ENCODE measurements around the gene PPP1R3C. TPM values are rescaled to one million over a fixed set of nuclear protein-coding genes. Genes with fewer than 3 reads are reported as not detected.

Gene PPP1R3C
- total and polyA plus RNA-seq, 7 donors = 38.5 to 359 (median 111) TPM

DNA sequence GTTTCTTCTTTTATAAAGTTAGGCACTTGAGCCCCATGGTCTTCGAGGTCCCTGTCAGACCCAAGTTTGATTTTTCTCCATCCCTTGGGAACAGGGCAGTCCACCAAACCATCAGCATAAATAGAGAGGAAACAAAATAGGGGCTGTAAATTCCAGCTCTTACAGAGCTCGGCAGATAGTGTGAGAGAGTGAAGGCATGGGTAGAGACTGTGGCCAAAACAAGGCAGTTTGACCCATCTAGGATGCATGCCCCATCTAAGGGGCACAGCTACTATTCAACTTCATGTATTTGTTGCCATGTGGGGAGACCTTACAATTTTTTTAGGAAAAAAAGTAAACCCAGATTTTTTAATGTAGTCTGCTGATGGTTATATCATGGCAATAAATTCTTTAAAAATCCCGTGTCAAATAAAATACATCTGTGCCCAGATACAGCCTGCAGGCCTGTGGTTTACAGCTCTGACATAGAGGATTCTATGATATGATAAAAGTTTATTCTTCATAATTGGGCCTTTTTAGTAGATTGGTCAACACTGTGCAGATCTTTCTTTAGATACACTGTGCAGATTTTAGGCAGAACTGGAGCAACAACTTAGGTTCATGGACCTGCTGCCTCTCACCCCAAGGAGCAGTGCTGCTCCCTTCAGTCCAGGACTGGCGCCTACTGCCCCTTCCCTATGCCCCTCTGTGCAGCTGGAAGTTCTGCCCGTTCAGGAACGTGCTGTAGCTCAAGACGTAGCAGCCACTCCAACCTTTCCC lies 5.3 kb downstream of the PPP1R3C start:
- H3K27ac ChIP-seq = peak overlapping the region; percentile 92
- peak overlapping the region; percentile 70 for H3K4me3 ChIP-seq
- DNase-seq (no peak), ATAC-seq (peak in 1 of 4 donors; percentile 8)
- TF ChIP-seq CTCF (IDR thresholded peaks at IDR 0.05) = no peak
- 22 to 43% (median 28%) methylated on average over 7 of the region's 7 CpGs for WGBS, 3 donors
- H3K9me3 ChIP-seq = no peaks in the 10 kb centered on the region
- H3K27me3 ChIP-seq (ENCODE audit: insufficient read depth in 3 of 3, low read length in 2 of 3) = no peaks in the 10 kb centered on the region
- peaks cover 12% of the 10 kb centered on the region for H3K4me1 ChIP-seq
- H3K36me3 ChIP-seq (ENCODE audit: insufficient read depth in 1 of 2, low read depth in 1 of 2) = peaks cover 0 to 54% of the 10 kb centered on the region in 2 donors
- intact Hi-C loops (cut with DNase I) = no loop called here

- H3K27me3 ChIP-seq (ENCODE audit: insufficient read depth in 3 of 3, low read length in 2 of 3) = no peaks in the 10 kb centered on the region
- DNase-seq = no peak
- peak overlapping the region; percentile 92 for H3K27ac ChIP-seq
- ATAC-seq = peak; percentile 2 to 26 (median 10)
- WGBS, 3 donors = 34 to 64% (median 36%) methylated on average over 2 of the region's 2 CpGs
- TF ChIP-seq CTCF (IDR thresholded peaks at IDR 0.05) = no peak
- H3K36me3 ChIP-seq (ENCODE audit: insufficient read depth in 1 of 2, low read depth in 1 of 2) = peaks cover 0 to 54% of the 10 kb centered on the region in 2 donors
- no peak overlapping the region for H3K4me3 ChIP-seq
- H3K4me1 ChIP-seq = peaks cover 17% of the 10 kb centered on the region
- no peaks in the 10 kb centered on the region for H3K9me3 ChIP-seq
- intact Hi-C loops (cut with DNase I) = no loop called here
These were observed 5.9 kb downstream of the PPP1R3C start for GRCh38 chr10:91626936-91627335.

DNA sequence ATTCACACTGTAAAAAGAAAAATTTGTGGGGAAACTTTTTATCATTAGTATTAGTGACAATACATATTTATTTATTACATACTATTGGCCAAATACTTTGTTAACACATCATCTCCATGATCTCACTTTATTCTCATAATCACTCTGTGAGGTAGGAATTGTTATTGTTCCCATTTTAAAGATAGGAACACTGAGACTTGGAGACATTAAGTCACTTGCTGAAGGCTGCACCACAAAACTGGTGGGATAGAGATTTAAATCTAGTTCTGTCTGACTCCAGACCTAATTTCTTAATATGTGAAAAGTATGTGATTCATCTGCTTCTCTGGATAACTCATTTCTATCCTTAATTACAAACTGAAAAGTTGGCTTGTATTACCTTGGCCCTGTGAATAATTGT lies 8.2 kb downstream of the PPP1R3C start:
- no peak for TF ChIP-seq CTCF (IDR thresholded peaks at IDR 0.05)
- intact Hi-C loops (cut with DNase I) = no loop called here
- H3K36me3 ChIP-seq (ENCODE audit: insufficient read depth in 1 of 2, low read depth in 1 of 2) = peaks cover 0 to 47% of the 10 kb centered on the region in 2 donors
- peaks cover 21% of the 10 kb centered on the region for H3K4me1 ChIP-seq
- H3K4me3 ChIP-seq = no peak overlapping the region
- H3K27ac ChIP-seq = peak overlapping the region; percentile 76
- H3K27me3 ChIP-seq (ENCODE audit: insufficient read depth in 3 of 3, low read length in 2 of 3) = no peaks in the 10 kb centered on the region
- no peak for ATAC-seq
- no peak for DNase-seq
- H3K9me3 ChIP-seq = no peaks in the 10 kb centered on the region

DNA sequence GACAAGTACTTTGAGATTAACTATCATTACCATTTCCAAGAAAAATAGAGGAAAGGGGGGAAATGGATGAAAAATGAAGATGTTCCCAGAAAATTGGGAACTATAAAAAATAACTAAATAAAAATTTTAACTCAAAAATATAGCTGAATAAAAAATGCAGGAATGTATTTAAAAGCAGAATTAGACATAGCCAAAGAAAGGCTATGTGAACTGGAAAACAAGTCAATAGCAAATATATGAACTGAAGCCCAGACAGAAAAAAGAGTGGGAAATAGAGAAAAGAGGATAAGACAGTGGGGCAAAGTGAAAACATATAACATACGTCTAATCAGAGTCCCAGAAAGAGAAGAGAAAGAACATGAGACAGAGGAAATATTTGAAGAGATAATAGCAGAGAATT lies 10.3 kb downstream of the PPP1R3C start:
- Histone ChIP-seq H3K36me3 (ENCODE audit: insufficient read depth in 1 of 2, low read depth in 1 of 2) (peaks cover 0 to 29% of the 10 kb centered on the region in 2 donors), H3K9me3 (no peaks in the 10 kb centered on the region), H3K27me3 (ENCODE audit: insufficient read depth in 3 of 3, low read length in 2 of 3) (no peaks in the 10 kb centered on the region), H3K4me1 (peaks cover 18% of the 10 kb centered on the region), H3K27ac (peak overlapping the region; percentile 76), H3K4me3 (no peak overlapping the region)
- DNase-seq = no peak
- TF ChIP-seq CTCF (IDR thresholded peaks at IDR 0.05) = no peak
- intact Hi-C loops (cut with DNase I) = no loop called here
- ATAC-seq = no peak
- 73 to 89% (median 83%) methylated on average over 1 of the region's 1 CpG for WGBS, 3 donors

All from psoas muscle (tissue), 8 donors.